GM10266 (cell line): ENCODE data around the gene FYCO1.

Source experiments
- DNase-seq: peaks from one replicate; pipeline ENCODE4 v3.0.0; 2012; ENCODE audit errors: extremely low spot score
- TF ChIP-seq, protein P1 (sequence below): IDR thresholded peaks from 2 replicates; pipeline ENCODE4 v1.5.1; 2012; ENCODE audit warnings: mild to moderate bottlenecking, low read depth; ENCODE audit not compliant: control insufficient read depth, insufficient read depth; ENCODE audit errors: missing control alignments

The FYCO1 gene

GRCh38 chr3:45912435-45912834 lies 83.2 kb downstream of the FYCO1 start:
- TF ChIP-seq, protein P1, sequence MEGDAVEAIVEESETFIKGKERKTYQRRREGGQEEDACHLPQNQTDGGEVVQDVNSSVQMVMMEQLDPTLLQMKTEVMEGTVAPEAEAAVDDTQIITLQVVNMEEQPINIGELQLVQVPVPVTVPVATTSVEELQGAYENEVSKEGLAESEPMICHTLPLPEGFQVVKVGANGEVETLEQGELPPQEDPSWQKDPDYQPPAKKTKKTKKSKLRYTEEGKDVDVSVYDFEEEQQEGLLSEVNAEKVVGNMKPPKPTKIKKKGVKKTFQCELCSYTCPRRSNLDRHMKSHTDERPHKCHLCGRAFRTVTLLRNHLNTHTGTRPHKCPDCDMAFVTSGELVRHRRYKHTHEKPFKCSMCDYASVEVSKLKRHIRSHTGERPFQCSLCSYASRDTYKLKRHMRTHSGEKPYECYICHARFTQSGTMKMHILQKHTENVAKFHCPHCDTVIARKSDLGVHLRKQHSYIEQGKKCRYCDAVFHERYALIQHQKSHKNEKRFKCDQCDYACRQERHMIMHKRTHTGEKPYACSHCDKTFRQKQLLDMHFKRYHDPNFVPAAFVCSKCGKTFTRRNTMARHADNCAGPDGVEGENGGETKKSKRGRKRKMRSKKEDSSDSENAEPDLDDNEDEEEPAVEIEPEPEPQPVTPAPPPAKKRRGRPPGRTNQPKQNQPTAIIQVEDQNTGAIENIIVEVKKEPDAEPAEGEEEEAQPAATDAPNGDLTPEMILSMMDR, result no peak
- DNase-seq, result no peak

DNA sequence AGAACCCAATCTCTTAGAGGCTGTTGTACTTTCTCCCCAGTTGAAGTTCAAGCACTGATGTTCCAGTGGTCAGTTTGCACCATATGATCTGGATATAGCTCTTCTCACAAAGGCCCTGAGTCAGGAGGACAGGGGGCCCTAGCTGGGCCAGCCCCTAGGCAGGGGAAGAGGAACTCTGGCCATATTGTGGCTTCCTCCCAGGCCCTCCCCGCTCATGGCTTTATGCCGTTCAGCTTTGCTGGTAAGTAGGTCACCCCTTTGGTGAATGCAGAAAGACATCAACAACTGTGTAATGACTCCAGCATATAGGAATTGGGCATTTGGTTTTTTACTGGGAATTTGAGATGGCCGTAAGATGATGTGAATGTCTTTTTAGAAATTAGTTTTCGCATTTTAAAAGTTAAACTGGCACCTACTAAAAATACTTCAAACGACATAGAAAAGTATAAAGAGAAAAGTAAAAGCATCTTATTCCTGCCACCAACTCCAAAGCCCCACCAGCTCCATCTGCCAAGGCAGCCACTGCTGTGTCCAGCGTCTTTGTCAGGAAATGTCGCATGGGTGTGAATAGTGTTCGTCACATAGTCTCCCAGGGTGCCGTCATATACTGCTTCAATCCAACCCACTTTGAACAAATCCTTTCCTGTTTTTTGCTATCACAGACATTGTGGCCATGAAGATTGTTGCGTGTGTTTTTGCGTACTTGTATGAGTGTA lies 84.0 kb downstream of the FYCO1 start:
- TF ChIP-seq, protein P1, result no peak
- DNase-seq, result no peak

- TF ChIP-seq, protein P1, result no peak
- no peak for DNase-seq
Observed at GRCh38 chr3:45910892-45911291, 84.7 kb downstream of the FYCO1 start.

GRCh38 chr3:45909542-45909941 lies 86.1 kb downstream of the FYCO1 start:
- TF ChIP-seq, protein P1, result no peak
- DNase-seq, result no peak

DNA sequence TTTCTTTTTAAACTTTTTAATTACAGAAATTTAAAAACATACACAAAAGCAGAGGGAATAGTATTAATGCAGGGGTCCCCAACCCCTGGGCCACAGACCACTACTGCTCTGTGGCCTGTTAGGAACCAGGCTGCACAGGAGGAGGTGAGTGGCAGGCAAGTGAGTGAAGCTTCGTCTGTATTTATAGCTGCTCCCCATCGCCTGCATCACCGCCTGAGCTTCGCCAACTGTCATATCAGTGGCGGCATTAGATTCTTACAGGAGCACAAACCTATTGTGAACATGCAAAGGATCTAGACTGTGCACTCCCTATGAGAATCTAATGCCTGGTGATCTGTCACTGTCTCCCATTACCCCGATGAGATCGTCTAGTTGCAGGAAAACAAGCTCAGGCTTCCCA lies 86.9 kb downstream of the FYCO1 start:
- DNase-seq, result no peak

GRCh38 chr3:45907769-45908705 lies 87.6 kb downstream of the FYCO1 start:
- DNase-seq, result no peak
- TF ChIP-seq, protein P1, result no peak

More for the DNA sequence above, 86.9 kb downstream of the FYCO1 start:
- TF ChIP-seq, protein P1, result no peak

GRCh38 chr3:45906681-45907407 lies 88.8 kb downstream of the FYCO1 start:
- DNase-seq, result no peak
- TF ChIP-seq, protein P1, result peak; percentile 47
